Tongue (tissue), 2 donors: Measurements from ENCODE around the gene PARVB. TPM values are rescaled to one million over a fixed set of nuclear protein-coding genes. Genes with fewer than 3 reads are reported as not detected.

ENCODE experiments used
- DNase-seq: peaks from one replicate; pipeline ENCODE4 v3.0.0-alpha.2; 2015
- total RNA-seq: library from RNA; depleted of rRNA; stranded (reverse); fragments of >200 nt; gene quantifications from one replicate; pipeline ENCODE4 v1.2.3, GENCODE V29; 2014

Gene PARVB
- total RNA-seq, 1 donor from 2014 or later = 43.1 TPM

DNA sequence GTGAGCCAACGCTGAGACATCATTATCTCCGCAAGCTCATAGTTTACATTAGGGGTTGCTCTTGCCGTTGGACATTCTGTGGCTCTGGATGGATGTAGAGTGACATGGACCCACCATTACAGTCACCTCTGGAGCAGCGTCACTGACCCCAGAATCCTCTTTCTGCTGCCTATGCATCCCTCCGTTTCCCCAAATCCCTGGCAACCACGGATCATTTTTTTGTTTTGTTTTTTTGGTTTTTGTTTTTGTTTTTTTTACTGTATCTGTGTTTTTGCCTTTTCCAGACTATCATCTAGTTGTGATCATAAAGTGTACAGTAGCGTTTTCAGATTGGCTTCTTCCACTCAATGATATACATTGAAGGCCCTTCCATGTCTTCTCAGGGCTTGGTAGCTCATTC lies 4.0 kb downstream of the PARVB start:
- no peak for DNase-seq

DNA sequence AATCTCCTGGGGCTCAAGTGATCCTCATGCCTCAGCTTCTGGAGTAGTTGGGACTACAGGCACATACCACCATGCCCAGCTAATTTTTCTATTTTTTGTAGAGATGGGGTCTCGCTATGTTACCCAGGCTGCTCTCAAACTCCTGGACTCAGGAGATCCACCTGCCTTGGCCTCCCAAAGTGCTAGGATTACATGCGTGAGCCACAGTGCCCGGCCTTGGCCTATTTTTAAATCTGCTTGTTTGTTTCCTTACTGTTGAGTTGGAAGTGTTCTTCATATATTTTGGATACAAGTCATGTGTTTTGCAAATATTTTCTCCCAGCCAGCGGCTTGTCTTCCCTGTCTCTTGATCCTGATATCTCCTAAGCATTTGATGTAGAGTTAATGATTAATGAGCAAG lies 5.0 kb downstream of the PARVB start:
- DNase-seq = no peak

DNA sequence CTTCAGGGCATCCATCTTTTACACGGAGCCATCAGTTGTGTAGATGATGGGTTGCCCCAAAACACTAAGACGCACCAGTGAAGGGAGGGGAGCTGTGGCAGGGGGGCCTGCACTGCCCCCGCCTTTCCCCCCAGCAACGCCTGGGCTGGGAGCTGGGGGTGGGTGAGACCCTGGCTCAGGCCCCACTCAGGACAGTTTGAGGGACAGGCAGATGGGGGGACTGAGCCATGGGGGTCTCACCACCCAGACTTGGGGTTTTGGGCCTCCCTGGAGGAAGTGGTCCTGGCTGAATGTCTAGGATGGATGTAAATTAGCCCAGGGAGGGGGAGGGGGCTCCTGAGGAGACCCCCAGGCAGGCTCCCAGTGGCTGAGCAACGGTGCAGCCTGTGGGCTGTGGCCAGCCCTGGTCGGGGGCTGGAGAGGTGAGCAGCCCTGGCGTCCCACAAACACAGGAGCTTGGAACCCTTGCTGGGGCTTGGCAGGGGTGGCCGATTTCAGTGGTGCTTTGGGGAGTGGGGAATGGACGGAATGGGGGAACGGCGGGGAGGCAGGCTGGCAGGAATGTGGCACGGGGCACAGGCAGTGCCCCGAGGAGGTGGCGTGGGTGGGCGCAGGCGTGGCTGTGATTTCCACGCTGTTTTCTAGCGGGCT lies 6.1 kb downstream of the PARVB start:
- no peak for DNase-seq

DNA sequence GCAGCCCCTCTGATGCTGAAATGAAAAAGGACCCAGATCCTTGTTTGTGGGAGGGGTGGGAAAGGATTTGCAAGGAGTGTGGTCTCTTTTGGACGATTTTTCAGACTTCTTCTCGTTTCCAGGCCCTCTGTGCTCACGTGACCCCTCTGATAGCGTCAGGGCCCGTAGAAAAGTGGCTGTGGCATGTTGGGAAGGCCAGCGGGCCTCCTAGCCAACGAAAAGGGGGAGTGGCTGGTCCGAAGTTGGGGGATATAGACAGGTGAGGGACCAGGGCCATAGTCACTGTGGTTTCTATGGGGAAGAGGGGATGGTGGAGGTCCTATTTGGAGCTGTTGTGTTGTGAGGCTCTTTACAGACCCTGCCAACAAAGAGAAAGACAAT lies 6.6 kb downstream of the PARVB start:
- DNase-seq = no peak

DNA sequence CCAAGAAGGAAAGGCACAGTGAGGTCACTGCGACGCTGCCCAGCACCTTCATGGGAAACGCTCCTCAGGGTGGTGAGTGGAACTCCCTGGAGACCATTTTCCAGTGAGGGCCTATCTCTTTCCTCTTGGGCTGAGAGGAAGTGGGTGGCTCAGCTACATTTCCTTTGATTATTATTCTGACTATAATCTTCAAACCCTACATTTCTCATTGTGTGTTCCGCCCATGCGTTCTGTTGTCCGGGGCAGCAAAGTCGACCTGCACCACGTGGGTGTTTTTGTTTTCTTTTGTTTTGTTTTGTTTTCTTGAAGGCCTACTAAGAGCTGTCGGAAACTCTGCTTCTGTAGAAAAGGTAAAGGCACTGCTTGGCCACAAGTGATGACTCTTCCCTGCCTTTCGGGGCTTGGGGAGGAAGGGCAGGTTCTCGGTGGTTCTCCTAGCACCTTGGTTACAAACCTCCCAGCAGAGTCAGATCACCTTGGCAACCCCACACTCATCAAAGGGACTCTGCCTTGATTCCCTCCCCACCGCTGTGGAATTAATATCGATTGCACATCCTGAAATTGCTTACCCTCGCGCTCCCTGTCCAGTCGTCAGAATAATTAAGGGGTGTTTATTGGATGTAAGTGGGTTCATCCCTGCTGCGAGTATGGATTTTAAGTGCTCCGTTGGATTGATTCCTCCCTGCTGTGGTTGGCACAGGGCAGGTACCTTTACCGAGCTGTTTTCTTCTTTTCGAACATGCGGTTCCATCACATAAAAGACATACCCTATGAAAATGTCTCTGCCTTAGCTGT lies 7.3 kb downstream of the PARVB start:
- no peak for DNase-seq

DNA sequence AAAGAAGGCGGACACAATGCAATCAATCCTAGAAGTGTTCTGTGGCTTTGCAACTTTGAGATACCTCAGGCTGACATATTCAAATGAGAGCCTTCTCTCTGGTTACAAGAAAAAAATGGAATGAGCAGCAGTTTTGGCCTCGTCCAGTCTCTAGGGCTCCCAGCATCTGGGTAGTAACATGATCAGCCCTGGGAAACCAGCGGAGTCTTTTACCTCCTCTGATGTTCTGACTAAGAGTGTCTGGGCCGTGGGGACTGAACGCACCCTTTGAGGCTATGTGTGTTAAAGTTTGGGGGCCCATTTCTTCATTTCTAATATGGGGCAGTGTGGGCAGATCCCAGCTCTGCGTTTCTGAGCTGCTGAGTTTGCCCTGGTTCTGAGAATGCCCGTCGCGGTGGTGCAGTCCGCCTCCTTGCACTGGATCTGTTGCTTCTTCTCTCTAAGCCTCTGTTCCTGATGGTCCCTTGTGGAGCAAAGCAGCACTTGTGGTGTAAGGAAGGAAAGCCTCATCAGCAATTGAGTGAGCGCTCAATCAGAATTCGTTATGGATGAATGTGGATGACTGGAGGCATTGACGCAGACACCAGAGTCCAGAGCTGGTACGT lies 8.1 kb downstream of the PARVB start:
- peak; percentile 77 for DNase-seq

DNA sequence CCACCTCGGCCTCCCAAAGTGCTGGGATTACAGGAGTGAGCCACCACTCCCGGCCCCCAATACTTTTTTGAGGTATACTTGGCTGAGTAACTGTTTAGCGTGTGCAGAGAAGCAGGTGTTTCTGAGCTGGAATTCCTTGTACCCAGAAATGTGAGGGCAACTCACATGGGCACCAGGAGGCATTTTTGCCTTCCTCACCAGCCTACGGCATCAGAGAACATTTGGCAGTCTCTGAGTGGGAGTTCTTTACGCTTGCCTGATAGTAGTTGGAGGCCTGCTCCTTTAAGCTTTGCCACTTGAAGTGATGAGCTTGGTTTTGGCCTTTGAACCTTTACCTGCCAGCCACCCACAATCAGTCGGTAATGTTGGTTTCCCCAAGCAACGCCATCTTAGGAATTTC lies 9.2 kb downstream of the PARVB start:
- no peak for DNase-seq

DNA sequence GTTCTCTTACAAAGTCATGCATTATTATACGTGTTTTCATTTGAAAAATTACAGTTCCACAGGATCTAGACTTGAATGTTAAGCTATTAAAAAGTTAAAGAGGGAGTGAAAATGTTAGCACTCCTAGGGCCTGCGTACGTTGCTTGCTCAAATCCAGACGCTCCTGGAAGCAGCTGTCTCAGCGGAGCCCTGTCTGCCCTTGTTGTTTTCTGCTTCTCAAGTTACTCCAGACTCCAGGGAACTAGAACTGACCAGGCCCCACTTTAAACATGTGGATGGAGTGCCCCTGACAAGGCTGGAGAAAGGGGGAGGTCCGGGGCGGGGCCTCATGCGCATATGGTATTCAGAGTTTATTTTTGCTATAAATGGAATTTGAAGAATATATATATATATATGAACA lies 9.6 kb downstream of the PARVB start:
- peak; percentile 91 for DNase-seq

DNA sequence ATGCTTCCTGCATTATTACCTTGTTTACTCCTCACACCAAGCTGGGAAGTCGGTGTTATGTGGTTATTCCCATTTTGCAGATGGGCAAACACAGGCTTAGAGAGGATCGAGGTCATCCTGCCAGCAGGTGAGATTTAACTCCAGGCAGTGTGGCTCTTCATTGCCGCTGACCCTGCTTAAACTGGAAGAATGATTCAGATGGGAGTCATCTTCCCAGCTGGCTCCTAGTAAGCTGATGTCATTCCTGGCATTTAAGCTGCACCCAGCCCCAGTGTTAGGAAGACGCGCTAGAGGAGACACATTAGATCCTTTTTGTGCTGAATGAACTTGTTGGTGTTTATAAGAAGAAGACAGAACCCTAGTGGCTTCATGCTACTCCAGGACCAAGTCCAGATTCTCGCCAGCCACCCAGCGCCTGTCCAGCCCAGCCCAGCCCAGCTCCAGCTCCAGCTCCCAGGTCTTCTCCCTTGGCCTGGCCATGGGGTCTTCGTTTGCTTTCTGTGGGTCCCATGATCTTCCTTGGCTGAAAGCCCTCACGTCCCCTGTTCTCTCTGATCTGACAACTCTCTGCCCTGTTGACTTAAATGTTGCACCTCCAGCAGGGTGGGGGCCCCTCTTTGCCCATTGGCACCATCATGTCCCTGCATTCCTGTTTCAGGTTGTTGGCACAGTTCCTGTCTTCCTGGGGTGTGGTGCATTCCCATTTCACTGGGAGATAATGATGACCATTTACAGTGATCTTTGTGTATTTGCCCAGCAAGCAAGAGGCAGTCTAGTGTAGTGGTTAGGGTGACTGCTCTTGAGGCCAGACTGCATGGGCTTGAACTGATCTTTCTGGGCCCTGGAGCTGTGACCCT lies 13.6 kb downstream of the PARVB start:
- peak; percentile 83 for DNase-seq

DNA sequence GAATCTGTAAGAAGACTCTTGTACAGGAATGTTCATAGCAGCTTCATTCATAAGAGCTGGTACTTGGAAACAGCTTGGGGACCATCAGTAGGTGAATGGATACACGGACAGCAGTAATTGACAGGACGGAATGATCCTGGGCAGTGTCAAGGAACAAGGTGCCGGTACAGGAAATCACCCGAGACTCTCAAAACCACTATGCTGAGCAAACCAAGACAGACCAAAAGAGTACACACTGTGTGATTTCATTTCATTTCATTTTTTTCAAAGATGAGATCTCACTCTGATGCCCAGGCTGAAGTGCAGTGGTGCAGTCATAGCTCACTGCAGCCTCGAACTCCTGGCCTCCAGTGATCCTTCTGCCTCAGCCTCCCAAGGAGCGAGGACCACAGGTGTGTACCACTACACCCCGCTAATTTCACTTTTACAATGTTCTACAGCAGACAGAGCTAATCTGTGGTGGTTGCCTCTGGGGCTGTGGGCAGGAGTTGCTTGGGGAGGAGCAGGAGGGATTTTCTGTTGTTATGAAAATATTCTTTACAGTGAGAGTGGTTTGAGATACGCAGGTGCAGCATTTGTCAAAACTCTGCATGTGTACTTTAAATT lies 15.6 kb downstream of the PARVB start:
- no peak for DNase-seq

DNA sequence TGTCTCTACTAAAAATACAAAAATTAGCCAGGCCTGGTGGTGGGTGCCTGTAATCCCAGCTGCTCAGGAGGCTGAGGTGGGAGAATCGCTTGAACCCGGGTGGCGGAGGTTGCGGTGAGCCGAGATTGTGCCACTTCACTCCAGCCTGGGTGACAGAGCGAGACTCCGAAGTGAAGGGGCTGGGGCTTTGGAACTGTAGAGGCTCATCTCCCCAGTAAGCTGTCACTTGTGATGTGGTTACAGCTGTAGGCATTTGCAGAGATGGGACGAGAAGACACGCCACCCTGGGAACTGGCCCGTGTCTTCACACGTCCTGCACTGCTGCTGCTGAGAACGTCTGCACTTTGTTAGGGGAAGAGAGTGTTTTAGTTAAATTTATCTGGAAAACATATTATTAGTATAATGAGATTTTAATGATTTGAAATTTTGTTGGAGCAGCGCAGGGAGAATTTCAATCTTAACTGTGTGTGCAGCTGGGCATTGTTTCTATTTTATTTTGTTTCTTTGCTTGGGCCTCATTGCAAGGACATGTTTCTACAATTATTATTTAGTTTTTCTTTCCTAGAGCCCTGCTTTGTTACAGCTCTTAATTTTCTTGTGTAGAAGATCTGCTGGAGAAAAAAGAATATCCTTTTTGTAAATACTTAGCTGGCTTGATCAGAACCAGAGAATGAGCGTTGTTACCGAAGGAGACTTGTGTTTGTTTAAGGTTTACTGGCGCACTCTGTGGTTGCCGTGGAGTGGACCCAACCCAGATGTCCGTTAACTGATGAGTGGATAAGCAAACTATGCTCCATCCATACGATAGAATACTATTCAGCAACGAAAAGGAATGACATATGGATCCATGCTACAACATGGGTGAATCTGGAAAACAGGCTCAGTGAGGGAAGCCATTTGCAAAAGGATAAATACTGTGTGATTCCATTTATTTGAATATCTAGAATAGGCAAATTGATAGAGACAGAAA lies 18.4 kb downstream of the PARVB start:
- peak; percentile 37 for DNase-seq

DNA sequence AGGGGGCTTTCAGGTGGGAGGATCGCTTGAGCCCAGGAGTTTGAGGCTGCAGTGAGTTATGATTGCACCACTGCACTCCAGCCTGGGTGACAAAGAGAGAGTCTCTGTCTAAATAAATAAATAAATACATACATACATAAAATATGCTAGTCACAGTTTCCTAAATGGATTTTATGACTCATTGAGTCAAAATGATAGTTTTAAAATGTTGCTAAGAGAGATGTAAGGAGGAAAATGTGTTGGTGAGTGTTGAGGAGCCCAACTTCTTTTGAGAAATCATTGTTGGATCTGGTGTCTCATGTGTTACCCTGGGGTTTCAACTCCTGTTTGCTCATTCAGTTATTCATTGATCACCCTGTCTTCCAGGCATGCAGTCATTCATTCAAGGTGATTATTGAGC lies 21.0 kb downstream of the PARVB start:
- no peak for DNase-seq

DNA sequence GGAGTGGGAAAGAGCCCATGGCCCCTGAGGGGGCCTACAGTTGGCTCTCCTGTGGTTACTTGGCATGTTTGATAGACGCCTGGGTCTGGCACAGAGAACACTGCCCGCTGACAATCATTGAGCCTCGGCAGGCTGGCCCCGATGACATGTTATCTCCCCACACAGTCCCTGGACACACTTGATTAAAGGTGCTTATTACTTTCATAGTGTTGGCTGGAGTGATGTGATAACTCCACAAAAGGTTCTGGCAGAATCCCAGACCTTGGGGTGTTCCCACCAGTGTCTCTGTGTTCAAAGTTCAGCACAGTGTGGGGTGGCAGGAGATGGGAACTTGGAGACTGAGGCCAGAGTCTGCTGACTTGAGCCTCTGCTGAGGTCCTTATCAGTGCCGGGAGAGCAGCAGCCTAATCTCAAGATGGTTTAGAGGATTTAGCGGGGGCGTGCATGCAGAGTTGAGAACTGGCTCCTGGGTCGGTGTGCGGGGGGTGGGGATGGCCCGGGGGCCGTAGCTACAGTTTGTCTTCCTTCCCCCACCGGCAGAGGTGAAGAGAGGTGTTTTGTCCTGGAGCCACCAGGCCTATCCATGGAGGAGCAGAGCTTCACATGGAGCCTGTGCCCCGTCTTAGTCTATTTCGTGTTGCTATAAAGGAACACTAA lies 22.5 kb downstream of the PARVB start:
- DNase-seq = no peak

DNA sequence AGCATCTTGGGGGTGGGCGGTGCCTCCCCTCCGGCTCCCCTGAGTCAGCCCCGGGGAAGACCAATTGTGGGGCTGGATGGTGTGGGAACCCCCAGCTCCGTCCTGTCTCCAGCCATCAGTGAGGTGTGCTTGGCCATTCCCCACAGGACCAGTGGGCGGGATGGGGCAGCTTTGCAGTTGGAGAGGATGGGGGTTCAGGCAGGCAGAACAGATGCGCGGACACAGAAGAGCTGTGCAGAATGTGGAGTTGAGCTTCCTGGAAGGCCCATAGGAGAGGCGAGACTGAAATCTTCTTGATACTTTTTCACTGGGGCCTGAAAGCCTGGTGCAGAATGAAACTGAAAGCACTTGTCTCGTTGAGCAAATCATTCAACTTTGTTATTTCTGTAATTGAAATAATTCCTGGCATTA lies 23.8 kb downstream of the PARVB start:
- DNase-seq = no peak

DNA sequence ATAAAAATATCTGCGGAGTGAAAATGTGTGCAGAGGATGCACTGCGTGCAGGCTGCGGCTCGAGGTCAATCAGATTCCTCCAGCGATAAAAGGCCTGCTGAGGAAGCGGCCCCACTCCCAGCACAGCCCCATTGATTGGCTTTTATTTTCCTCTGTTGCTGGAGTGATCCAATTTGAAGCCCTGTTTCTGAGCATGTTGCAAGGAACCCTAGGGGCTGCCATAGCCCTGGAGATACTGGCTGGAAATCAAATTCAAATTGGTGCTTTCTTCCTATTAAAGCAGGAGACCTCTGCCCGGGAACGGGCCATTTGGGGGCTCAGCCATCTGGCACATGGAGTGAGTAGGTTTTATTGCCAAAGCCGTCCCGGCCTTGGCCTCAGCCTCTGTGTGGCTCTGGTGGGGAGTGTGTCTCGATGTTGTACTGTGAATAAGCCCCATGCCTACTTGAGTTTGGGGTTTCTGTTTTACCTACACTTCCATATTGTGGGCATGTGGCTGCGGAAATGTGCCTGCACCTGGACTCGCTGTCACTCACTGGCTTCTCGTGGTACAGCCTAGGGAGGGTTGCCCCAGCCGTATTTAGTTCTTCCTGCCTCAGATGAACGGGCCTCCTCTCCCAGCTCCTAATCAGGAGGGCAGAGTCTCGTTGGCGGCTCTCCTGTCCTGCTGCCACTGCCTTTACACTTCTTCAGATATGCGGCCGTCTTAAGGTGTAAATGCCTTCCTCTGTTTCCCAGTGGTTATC lies 25.6 kb downstream of the PARVB start:
- peak; percentile 59 for DNase-seq

DNA sequence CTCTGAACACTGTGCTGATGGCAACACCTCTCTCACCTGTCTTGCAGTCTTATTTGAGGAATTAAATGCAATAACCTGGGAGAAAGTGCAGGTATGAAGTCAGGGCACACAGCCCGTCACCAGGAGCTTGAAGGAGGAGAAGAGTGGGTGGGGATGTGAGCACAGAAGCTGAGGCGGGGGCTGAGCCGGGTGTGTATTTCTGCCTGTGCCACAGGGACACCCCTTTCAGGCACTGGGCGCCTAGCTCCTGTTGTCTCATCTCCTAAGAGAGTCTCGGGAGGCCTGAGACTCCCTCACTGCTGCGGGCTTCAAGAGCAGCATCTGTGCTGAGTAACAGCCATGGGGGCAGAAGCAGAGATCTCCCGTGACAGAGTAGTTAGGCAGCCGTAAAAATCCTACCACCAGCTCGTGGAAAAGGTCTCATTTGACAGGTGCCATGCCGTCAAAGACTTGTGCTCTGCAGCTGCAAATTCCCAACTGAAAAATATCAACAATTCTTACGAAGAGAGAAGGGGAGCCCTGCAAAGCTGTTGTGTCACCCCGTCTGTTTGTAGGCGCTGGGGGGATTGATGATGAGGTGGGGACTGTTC lies 26.8 kb downstream of the PARVB start:
- no peak for DNase-seq

DNA sequence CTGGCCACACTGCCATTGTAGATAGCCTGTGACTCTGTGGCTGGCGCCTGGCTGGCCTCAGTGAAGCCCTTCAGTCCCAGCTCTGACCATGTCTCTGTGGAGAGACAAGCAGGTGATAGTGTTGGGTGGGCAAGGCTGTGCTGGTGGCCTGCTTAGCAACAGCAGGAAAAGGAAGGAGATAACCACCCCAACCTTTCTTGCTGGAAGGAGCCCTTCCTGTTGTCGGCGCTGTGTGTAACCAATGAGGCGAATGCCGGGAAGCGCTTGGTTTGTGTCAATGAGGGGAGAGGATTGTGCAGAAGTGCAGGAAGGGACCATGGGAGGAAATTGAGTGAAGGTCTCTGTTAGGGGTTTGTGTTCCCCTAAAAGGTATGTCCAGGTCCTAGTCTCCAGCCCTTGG lies 27.3 kb downstream of the PARVB start:
- DNase-seq = no peak

DNA sequence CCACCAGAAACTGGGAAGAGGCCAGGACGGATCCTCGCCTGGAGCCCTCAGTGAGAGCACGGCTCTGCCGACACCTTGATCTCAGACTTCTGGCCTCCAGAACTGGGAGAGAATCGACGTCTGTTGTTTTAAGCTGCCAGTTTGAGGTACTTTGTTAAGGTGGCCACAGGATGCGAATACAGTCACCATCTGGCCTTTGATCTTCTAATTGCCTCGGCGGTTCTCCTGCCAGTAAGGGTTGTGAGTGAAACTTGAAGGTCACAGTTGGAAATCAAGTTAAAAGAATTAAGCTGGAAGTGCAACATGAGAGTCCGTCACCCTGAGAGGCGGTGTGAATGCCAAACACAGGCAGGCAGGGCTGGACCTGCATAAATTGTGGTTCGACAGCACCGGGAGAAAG lies 27.9 kb downstream of the PARVB start:
- no peak for DNase-seq

DNA sequence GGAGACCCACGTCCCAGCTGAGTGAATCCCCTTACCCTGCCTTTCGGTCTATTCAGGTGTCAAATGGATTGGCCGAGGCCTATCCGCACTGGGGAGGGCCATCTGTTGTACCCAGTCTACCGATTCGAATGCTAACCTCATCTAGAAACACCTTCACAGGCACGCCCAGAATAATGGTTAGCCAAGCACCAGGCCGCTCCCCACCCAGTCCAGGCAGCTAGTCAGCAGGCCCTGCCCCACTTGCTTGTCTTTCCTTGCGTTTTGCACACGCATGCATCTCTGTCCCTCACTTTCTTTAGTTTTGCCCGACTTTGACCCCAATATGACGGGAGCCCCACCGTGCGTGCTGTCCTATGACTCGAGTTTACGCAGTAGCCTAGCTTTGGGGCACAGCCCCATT lies 31.7 kb downstream of the PARVB start:
- no peak for DNase-seq
